Stimulated activated naive CD4-positive, alpha-beta T cell treated with Interleukin-2 at 50 U/mL for 16 hours (primary cell): ENCODE results near the gene LYRM4.

ENCODE experiments used
- DNase-seq: peaks from one replicate; lab custom pipeline; 2025; lab: John Stamatoyannopoulos, UW

Gene LYRM4

DNA sequence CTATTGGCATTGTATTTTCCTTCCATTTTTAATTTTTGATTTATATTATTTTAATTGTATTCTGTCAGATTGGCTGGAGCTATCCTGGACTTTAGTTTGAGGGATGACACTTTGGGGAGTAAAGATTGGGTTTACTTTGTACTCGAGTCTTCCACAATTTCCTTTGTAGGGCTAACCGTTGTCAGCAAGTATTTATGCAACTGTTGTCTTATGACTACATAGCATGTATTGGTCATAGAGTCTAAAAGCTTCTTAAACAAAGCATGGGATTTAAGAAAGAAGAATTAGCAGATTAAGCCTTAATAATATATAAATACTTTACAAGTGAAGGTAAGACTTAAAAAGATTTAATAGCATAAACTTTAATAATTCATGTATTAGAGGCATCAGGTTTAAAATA, 20.2 kb upstream of the LYRM4 start:
- DNase-seq = no peak

DNA sequence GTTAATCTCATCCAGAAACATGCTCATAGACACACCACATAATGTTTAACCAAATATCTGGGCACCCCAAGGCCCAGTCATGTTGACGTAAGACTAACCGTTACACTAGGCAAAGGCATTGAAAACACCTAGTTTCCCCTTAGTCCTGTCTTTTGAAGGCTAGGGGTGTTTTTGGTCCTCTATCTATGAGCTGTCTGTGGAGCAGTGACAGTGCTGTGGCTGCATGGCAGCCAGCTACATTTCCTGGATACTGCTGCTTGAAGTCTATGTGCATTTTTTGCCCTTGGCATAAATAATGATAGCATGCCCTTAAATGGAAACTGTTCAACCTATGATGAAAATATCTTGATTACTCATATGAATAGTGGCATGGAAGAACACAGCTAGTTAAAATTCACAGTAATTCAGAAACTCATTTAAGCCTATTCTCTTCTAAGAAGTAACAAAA, 19.2 kb upstream of the LYRM4 start:
- peak; percentile 38 for DNase-seq

DNA sequence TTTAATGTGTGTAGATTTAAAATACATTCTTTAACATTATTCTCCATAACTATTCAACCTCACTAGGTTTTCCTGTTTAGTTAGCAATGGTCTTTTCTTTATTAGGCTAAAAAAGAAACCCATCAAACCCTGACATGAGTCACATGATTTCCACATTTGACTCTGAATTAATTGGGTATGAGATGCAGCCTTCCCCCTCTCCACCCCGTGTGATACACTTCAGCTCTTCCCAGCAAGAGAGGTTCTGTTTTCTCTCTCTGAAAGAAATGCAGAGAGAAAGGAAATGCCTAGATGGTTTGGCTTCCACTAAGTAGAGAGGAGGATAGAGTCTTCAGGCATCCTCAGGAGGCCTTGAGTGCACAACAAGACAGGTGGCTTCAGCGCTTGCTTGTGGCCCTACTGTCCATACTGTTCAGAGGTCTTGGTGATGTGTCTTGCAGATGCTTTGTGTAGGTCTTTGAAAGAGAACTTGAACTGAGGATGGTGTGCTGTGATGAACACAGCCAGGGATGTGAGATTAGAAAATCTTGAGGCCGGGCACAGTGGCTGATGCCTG, 17.9 kb upstream of the LYRM4 start:
- no peak for DNase-seq

DNA sequence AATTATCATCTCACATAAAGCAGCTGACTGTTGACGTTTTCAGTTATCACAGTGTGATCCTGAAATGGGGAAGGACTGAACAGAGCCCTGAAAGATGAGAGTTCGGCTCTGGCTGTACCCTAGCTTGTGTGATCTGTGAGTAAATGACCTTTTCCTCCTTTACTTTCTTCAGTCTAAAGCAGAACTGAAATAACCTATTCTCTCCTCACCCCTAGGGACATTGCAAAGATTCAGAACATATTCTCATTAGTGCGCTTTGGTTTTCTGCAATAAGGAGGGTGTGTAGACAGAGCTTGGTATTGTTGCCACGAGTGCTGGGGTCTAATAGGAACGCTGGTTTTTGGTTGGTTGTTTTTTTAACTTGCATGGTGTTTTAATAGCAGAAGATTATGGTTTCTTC, 17.3 kb upstream of the LYRM4 start:
- DNase-seq = no peak

DNA sequence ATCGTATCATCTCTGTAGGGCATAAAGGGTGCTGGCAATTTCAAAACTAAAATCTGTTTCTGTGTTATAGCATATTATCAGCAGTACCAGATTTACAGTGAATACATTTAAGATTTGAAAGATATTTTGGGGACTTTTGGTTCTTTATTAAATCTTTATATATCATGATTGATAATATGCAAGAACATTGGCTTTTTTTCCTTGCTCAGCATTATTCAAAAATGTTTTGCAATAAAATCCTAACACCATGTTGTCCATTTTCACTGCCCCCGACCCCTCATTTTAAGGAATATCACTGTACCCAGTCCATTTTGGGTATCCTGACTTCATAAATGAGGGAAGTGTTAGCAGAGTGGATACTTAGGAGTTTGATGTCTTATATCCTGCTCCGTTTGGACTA, 16.8 kb upstream of the LYRM4 start:
- no peak for DNase-seq

DNA sequence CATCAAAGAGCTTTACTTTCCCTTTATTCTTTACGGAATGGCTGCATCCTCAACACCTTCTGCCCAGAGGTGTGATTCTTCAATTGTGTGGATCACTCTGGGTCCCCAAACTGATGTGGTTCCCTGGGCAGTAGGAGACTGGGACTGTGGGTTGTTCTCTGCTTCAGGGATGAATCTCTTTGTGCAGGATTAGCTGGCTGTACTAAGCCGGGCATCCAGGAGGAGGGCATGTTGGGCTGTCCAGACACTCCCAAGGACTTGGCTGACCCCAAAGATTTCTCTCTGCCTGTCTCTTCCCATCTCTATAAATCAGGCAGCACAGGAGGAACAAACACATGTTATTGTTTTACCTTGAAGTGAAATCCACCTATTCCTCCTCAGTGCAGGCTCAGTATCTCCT, 15.8 kb upstream of the LYRM4 start:
- no peak for DNase-seq

DNA sequence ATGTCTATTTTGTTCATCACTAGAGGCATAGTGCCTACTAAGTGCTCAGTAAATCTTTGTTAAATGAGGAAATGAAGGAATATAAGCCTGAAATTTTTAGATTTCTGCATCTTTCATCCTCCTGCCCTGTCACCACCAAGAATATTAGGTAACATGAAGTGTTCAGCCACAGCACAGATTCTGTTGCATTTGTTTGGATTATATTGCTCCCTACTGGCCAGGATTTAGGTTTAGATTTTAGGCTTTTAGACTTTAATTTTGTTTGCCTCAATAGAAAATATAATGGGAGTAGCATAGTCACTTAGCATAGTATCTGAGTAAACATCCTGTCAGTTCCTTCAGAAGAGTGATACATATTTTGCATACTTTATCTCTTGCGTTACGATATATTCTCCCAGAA, 14.7 kb upstream of the LYRM4 start:
- no peak for DNase-seq

DNA sequence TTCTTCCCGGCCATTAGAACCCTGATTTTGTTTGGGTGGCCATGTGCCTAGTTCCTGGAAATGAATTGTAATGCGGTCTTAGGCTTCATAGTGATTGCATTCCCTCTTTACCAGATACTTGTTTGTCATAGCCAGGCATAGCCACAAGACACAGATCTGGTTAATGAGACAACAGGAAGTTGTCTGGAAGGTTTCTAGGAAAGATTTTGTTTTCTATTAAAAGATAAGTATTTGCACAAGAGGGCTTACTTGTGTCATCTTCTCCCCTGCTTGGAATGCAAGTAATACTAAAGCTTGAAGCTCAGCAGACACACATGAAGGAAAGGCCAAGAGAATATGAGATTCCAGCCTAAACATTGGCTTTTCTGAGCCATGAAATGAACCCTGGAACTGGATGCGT, 13.5 kb upstream of the LYRM4 start:
- no peak for DNase-seq

DNA sequence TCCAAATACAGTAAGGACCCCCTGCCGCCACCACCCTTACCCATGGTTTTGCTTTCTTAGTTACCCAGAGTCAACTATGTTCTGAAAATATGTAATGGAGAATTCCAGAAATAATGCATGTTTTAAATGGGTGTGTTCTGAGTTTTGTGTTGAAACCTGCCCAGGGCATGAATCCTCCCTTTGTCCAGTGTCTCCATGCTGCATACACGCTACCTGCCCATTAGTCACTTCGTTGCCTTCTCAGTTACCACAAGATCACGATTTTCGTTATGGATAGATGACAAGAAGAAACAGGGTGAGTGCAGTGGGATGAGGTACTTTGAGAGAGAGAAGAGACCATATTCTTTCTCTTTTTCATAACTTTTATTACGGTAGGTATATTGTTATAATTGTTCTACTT, 11.2 kb upstream of the LYRM4 start:
- DNase-seq = no peak

DNA sequence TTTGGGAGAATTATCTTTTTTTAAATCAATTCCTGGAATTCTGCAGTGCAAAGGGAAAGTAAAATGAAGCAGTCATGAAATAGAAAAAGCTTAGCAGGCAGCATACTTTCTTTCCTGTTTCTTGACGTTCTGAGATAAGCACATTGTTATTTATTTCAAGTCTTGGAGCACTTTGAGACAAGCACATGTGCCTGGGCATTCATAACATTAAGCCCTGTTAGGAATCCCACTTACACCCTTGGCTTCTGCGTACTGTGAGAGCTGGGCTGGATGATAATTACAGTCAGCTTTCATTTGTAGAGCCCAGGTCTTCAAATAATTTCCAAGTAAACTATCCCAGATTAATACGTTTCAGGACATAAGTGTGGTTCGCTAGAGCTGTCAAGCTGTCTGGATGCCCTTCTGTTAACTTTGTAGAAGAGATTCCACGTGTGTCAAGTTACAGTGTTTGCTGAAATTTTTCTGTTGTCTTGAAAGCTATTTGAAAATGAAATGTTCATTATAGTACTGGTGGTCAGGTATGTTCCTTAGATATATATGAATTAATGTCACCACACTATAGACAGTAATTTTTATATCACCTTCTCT, 9.4 kb upstream of the LYRM4 start:
- DNase-seq = no peak

DNA sequence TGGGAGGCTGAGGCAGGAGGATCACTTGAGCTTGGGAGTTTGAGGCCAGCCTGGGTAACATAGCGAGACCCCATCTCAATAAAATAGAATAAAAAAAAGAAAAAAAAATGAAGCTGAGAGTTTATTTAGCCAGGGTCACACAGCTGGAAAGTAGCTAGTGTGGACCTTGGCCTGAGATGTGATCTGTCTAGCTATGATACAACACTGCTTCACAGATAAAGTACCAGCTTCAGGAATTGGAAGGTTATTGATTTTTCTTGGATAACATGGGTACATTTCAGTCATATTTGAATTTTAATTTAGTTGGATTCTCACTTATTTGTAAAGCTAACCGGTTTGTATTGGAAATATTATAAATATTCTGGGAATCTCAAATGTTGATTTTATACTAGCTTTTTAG, 5.7 kb upstream of the LYRM4 start:
- no peak for DNase-seq

DNA sequence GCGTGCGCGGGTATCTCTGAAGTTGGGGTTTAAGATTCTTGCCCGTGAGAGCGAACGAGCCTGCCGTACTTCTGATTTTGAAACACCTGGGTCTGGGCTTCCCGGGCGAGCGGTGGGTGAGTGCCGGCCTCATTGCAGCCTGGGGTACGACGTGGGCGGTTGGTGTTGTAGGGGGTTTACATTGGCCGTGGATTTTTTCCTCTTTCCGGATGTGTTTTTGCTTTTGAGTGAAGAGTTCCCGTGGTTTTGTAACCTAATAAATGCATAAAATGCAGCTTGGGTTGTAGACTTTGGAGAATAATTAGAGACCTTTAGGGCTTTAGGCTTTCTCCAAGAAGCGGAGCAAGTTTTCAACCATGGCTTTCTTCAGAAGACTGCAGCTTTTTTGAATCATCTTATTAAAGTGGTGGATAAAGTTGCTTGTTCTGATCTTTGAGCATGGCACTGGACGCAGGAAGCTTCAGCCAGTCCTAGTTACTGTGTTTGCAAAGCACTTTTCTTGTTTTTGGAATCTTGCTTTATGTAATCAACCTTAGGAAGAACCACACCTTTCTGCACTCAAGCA, 877 bp upstream of the LYRM4 start:
- DNase-seq = no peak

DNA sequence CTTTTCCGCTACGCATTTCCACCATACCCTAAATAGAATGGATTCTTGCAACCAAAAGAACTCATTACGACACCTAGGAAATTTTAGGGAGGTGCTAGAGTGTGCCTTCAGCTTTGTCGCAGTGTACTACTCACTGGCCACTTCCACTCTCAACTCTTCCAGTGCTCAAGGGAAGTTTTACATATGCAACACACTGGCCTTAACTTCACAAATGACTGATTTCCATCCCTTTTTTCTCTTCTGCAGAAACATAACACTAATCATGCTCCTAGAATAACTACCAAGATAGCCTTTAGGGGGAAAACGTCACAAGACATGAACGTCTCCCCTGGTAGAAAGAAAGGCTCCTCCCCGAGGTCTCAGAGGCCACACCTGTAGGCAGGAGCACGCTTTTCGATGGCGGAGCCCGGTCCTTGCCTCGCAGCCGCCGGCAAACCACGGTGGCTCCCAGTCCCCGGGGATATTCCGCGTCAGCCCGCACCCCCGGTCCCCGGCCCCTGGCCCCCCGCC, 584 bp downstream of the LYRM4 start:
- DNase-seq = peak; percentile 79

DNA sequence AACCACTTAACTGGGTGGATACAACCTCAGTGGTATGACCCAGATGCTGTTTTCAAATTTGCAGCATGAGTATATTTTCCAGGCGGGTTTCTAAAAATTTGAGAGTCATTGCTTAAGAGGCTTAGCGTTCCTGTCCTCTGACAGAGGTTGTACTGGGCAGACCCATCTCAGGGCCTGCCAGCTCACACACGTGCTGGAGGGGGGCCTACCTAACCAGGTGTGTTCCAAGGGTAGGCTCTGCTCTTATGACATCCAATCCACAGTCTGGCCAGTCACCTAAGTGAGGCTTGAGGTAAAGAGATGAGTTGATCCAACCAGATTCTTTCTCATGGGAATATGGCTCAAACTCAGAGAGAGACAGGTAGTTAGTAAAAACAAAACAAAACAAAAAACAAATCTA, 1.3 kb downstream of the LYRM4 start:
- DNase-seq = no peak

DNA sequence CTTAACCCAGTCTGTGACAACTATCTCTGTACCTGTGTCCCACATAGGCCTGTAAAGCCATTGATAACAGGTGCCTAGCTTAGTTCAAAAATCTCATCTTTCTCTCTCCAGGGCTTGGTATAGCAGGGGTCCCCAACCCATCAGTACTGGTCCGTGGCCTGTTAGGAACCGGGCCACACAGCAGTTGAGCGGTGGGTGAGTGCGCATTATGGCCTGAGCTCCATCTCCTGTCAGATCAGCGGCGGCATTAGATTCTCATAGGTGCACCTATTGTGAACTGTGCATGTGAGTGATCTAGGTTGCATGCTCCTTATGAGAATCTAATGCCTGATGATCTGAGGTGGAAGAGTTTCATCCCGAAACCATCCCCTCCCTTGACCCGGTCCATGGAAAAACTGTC, 3.4 kb downstream of the LYRM4 start:
- no peak for DNase-seq

DNA sequence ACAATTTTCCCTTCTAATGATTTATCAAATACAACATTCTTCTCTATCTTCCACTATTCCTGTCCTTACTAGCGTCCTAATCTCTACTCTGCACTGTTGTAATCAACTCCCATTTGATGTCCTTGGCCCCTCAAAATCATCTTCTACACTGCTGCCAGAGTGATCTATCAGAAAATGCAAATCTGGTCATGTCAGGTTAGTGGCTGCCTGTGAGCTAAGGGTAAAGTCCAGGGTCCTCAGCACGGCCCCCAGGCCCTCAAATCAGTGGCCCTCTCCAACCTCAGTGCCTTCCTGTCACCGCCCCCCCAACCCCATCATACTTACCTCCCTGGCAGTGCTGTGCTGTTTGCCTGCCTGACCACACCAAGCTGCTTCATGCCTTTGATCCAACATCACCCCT, 3.8 kb downstream of the LYRM4 start:
- DNase-seq = no peak

DNA sequence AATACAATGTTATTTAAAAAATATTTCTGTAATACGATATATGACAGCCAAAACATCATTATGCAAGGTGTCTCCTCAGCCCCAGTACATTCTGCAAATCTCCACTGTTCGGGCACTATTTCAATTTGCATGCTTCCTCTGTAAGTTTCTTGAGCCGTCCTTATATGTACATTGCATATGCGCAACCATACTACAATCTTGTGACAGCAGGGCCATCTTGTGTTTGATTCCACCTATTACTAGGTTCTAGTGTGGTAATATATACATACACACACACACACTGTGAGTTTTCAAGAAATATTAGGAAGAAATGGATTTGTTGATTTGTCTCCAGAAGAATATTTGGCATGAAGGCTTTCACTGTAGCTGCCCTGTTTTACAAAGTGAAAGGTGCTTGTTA, 9.8 kb downstream of the LYRM4 start:
- DNase-seq = no peak

DNA sequence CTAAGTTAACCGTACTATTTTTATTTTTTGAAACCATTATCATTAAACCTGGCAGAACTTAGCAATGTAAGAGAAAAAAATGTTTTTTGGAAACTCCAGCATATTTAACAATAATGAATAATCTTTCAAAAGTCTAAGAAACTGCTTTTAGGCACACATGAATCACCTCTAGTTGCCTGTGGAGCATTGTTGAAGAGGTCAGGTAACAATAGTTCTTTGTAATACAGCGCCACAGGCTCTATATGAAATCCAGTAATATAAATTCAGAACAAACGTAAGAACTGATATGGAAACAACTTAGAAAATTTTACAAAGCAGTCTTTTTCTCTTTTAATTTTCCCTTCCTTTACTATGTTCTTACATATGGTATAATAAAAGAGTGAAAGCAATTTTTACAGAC, 10.3 kb downstream of the LYRM4 start:
- no peak for DNase-seq

DNA sequence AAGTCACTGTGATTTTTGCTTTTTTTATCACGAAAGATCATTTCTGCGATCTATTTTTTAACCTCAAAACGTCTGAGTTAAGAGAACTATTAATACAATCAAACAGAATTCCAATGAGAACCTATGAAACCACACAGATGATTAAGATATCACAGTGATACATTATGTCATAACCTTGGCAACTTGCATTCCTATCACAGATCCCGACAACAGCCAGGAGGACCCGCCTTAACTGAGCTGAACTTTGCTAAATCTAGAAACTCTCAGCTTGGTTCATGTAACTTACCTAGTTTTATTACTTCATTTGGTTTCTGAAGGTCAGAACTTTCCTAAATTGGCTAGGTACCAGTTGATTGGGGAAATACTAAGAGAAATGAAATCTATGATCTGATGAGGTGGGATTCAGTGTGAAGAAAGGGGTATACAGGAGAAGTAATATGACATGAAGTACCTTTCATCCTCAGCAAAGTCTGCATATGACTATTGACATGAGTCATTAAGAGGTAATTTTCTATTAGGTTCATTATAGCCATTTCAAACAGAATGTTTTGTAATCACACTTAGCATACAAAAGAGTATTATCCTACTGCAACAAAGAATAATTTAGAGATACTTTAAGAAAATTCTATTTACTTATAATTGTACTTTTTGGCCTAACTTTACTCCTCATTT, 11.2 kb downstream of the LYRM4 start:
- DNase-seq = no peak

DNA sequence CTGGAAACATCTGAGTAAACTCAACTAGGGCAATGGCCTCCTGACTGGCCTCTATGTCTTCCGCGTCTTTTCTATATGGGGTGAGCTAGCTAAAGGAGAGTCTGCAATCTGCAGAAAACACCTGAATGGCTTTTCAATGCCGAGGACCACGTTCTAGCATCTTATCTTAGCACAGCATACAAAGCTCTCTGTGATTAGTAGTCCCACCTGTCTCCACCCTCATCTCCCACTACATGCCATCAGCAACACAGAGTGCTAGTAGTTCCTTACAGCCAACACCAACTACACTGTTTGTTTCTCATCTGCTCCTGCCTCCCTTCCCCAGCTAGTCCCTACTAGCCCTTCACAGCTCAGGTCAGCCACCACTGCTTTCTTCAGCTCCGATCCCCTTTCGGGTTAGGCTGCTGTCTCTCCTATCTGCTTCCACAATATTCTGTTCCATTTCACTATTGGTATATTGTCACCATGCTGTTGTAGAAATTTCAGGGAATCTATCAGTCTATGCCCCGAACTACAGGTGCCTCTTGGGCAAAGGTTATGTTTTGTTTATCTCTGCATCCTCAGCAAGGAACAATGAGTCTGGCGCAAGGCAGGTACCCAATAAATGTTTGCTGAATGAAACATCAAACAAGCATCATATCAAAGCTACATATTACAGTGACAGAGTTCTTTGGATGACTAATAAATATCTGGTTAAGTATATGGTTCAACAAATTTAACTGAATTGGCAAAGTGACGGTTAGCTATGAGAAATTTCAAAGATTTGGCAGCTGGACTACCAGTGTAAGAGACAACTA, 12.2 kb downstream of the LYRM4 start:
- DNase-seq = no peak

DNA sequence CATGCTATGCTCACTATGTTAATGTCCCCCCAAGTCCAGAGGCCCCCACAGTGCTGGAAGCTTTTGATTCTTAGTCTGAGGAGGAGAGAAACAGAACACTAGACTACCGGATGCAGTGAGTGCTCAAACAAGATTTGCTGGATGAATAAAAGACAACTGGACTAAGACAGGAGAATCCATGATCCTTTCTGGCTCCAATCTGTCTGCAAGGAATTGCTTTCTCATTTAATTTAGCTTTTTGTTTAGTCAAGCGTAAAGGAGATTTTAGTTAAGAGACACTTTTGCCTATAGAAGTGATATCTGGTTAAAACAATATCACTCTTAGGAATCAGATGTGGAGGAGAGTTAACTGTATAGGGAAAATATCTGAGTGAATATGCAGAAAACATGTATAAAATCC, 13.5 kb downstream of the LYRM4 start:
- DNase-seq = no peak
